ENCODE data around the gene ABCA3. TPM values are rescaled to one million over a fixed set of nuclear protein-coding genes. Genes with fewer than 3 reads are reported as not detected.

The ABCA3 gene
- polyA plus RNA-seq, 1 experiment: 3.8 TPM

GRCh38 chr16:2230376-2230775, 110.2 kb downstream of the ABCA3 start:
- CTCF ChIA-PET: no interaction called here
- H3K36me3 ChIP-seq (ENCODE audit: control insufficient read depth, insufficient read depth, low read length): peaks cover 43% of the 10 kb centered on the region
- no peak for DNase-seq (ENCODE audit: low read depth)
- POLR2A ChIA-PET: no interaction called here
- H3K27me3 ChIP-seq (ENCODE audit: control insufficient read depth, insufficient read depth, low read length): no peaks in the 10 kb centered on the region
- TF ChIP-seq CTCF (IDR thresholded peaks at IDR 0.05; ENCODE audit: insufficient read depth, low read depth, low read length): no peak
- H3K4me3 ChIP-seq (ENCODE audit: low read depth, low read length): no peak overlapping the region

- no peak for DNase-seq (ENCODE audit: low read depth)
- no peak for TF ChIP-seq CTCF (IDR thresholded peaks at IDR 0.05; ENCODE audit: insufficient read depth, low read depth, low read length)
- H3K36me3 ChIP-seq (ENCODE audit: control insufficient read depth, insufficient read depth, low read length): peaks cover 39% of the 10 kb centered on the region
- H3K4me3 ChIP-seq (ENCODE audit: low read depth, low read length): no peak overlapping the region
- POLR2A ChIA-PET: no interaction called here
- no peaks in the 10 kb centered on the region for H3K27me3 ChIP-seq (ENCODE audit: control insufficient read depth, insufficient read depth, low read length)
- CTCF ChIA-PET: no interaction called here
These were observed 110.8 kb downstream of the ABCA3 start for GRCh38 chr16:2229632-2230250.

GRCh38 chr16:2229091-2229490, 111.4 kb downstream of the ABCA3 start:
- ChIA-PET POLR2A (no interaction called here), CTCF (no interaction called here)
- no peak overlapping the region for H3K4me3 ChIP-seq (ENCODE audit: low read depth, low read length)
- no peaks in the 10 kb centered on the region for H3K27me3 ChIP-seq (ENCODE audit: control insufficient read depth, insufficient read depth, low read length)
- TF ChIP-seq CTCF (IDR thresholded peaks at IDR 0.05; ENCODE audit: insufficient read depth, low read depth, low read length): no peak
- H3K36me3 ChIP-seq (ENCODE audit: control insufficient read depth, insufficient read depth, low read length): peaks cover 35% of the 10 kb centered on the region
- no peak for DNase-seq (ENCODE audit: low read depth)

GRCh38 chr16:2228161-2228824, 112.2 kb downstream of the ABCA3 start:
- POLR2A ChIA-PET: no interaction called here
- CTCF ChIA-PET: no interaction called here
- peaks cover 28% of the 10 kb centered on the region for H3K36me3 ChIP-seq (ENCODE audit: control insufficient read depth, insufficient read depth, low read length)
- no peak for TF ChIP-seq CTCF (IDR thresholded peaks at IDR 0.05; ENCODE audit: insufficient read depth, low read depth, low read length)
- no peak for DNase-seq (ENCODE audit: low read depth)
- H3K27me3 ChIP-seq (ENCODE audit: control insufficient read depth, insufficient read depth, low read length): no peaks in the 10 kb centered on the region
- H3K4me3 ChIP-seq (ENCODE audit: low read depth, low read length): no peak overlapping the region

- no peak for TF ChIP-seq CTCF (IDR thresholded peaks at IDR 0.05; ENCODE audit: insufficient read depth, low read depth, low read length)
- Histone ChIP-seq H3K27me3 (ENCODE audit: control insufficient read depth, insufficient read depth, low read length) (no peaks in the 10 kb centered on the region), H3K4me3 (ENCODE audit: low read depth, low read length) (no peak overlapping the region), H3K36me3 (ENCODE audit: control insufficient read depth, insufficient read depth, low read length) (peaks cover 19% of the 10 kb centered on the region)
- ChIA-PET CTCF (interaction anchor here (0.6 kb wide), 1 partner anchor 111 kb away, joined by 5 read pairs; no protein-coding TSS in a partner anchor), POLR2A (no interaction called here)
- no peak for DNase-seq (ENCODE audit: low read depth)
These were observed 113.6 kb downstream of the ABCA3 start for GRCh38 chr16:2226918-2227317.
